Fibroblast of lung (primary cell): ENCODE data around the gene TAS2R1.

Source experiments
- EZH2 ChIP-seq: IDR thresholded peaks from 2 replicates; pipeline ENCODE4 v1.5.1; 2012; ENCODE audit warnings: low read length, control low read depth, mild to moderate bottlenecking; ENCODE audit errors: missing control alignments
- TF ChIP-seq, protein P1 (sequence below), 2 donors: IDR thresholded peaks in 1 of 2; conservative IDR thresholded peaks in 1 of 2; 1 replicate in 1 of 2; 2 replicates in 1 of 2; pipeline ENCODE4 v1.5.1; 2011 to 2012; ENCODE audit warnings: low read length in 2 of 2, control low read depth in 1 of 2, inconsistent platforms in 1 of 2, low read depth in 1 of 2, mild to moderate bottlenecking in 1 of 2

DNA sequence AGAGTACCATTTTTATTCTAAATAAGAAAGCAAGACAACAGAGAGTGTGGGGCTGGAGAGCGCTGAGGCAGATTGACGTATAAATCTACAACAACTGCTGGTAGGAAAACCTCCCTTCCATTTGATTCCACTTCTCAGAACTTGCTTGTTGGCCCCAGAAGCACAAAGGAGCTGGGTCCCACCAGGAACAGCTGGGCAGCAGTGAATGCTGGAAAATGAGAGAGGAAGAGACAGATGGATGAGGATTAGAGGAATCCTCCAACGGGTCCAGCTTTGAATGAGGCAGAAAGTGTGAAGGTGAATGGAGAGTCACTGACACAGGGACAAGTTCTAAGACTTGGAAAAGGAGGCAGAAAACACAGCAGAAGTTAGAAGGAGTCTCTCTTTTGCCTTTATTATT, 14.8 kb downstream of the TAS2R1 start:
- TF ChIP-seq, protein P1, sequence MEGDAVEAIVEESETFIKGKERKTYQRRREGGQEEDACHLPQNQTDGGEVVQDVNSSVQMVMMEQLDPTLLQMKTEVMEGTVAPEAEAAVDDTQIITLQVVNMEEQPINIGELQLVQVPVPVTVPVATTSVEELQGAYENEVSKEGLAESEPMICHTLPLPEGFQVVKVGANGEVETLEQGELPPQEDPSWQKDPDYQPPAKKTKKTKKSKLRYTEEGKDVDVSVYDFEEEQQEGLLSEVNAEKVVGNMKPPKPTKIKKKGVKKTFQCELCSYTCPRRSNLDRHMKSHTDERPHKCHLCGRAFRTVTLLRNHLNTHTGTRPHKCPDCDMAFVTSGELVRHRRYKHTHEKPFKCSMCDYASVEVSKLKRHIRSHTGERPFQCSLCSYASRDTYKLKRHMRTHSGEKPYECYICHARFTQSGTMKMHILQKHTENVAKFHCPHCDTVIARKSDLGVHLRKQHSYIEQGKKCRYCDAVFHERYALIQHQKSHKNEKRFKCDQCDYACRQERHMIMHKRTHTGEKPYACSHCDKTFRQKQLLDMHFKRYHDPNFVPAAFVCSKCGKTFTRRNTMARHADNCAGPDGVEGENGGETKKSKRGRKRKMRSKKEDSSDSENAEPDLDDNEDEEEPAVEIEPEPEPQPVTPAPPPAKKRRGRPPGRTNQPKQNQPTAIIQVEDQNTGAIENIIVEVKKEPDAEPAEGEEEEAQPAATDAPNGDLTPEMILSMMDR (conservative IDR thresholded peaks at IDR 0.05 in 1 of 2, IDR thresholded peaks at IDR 0.05 in 1 of 2; ENCODE audit: low read depth in 1 of 2, low read length in 2 of 2) = no peak
- no peak for TF ChIP-seq EZH2
